A549 (cell line): ENCODE results near the gene GRK5. TPM values are rescaled to one million over a fixed set of nuclear protein-coding genes. Genes with fewer than 3 reads are reported as not detected.

Source experiments
- ATAC-seq, 2 experiments: fragments of 200-7000 bp in 1 of 2; fragments of >200 bp in 1 of 2; cut with Nextera tagmentation in 1 of 2; cut with Tn5 transposase in 1 of 2; 3 replicates each; pipeline versions ENCODE4 v1.8.0 to v1.9.1; 2018 to 2020; ENCODE audit warnings: mild to moderate bottlenecking in 1 of 2, moderate library complexity in 1 of 2
- CTCF ChIA-PET: fragments of 300-600 bp; sonication (Branson Sonifier 250); formaldehyde crosslinking; extraction: SDS; loops from one replicate; lab custom pipeline; 2021; ENCODE audit warnings: antibody characterized with exemption, inconsistent platforms; lab: Yijun Ruan, JAX
- POLR2A ChIA-PET: fragments of 350-600 bp; formaldehyde crosslinking; extraction: SDS; loops from one replicate; lab custom pipeline; 2021; ENCODE audit warnings: antibody characterized with exemption, inconsistent platforms; lab: Yijun Ruan, JAX
- DNase-seq, 2 experiments: peaks; one replicate each; pipeline versions ENCODE4 v3.0.0 to v3.0.0-alpha.2; 2011 to 2016; ENCODE audit warnings: low read depth in 1 of 2, low spot score in 1 of 2
- FAIRE-seq: peaks from 2 replicates; lab custom pipeline; 2011; peaks lifted over from hg19 to GRCh38; lab: Jason Lieb, UNC
- H3K27ac ChIP-seq, 2 experiments: fragments of >200 bp; sonication (Bioruptor Twin); formaldehyde crosslinking; 3 replicates each; pipeline ENCODE4 v1.5.1; 2016 to 2017
- H3K4me1 ChIP-seq: fragments of >200 bp; sonication (Bioruptor Twin); formaldehyde crosslinking; 3 replicates; pipeline ENCODE4 v1.6.1; 2016
- H3K4me2 ChIP-seq: fragments of >200 bp; sonication (Bioruptor Twin); formaldehyde crosslinking; 3 replicates; pipeline ENCODE4 v1.6.1; 2016
- H3K4me3 ChIP-seq: fragments of >200 bp; sonication (Bioruptor Twin); formaldehyde crosslinking; 3 replicates; pipeline ENCODE4 v1.5.1; 2016
- H3K9me3 ChIP-seq: fragments of >200 bp; sonication (Bioruptor Twin); formaldehyde crosslinking; 3 replicates; pipeline ENCODE4 v1.6.1; 2016
- CBX2 ChIP-seq: fragments of 200-600 bp; sonication (generic); IDR thresholded peaks from 2 replicates; pipeline ENCODE4 v1.6.1; 2016; ENCODE audit warnings: low read depth, mild to moderate bottlenecking, borderline replicate concordance
- CHD2 ChIP-seq: fragments of 150-350 bp; IDR thresholded peaks from 2 replicates; pipeline ENCODE4 v1.6.1; 2014; ENCODE audit warnings: low read length; ENCODE audit not compliant: partially characterized antibody
- CTCF ChIP-seq: fragments of >200 bp; sonication (Bioruptor Twin); formaldehyde crosslinking; IDR thresholded peaks from 3 replicates; pipeline ENCODE4 v1.5.1; 2016
- ELK1 ChIP-seq: fragments of 150-350 bp; IDR thresholded peaks from 2 replicates; pipeline ENCODE4 v1.6.1; 2014; ENCODE audit warnings: low read depth, mild to moderate bottlenecking, low read length
- ESRRA ChIP-seq: fragments of 150-350 bp; IDR thresholded peaks from 2 replicates; pipeline ENCODE4 v1.6.1; 2014; ENCODE audit warnings: mild to moderate bottlenecking, low read length, borderline replicate concordance
- FOSL2 ChIP-seq, 2 experiments: fragments of 450-650 bp in 1 of 2; fragments of >200 bp in 1 of 2; sonication (Bioruptor Twin) in 1 of 2; formaldehyde crosslinking; IDR thresholded peaks; 2 replicates each; pipeline versions ENCODE4 v1.5.0 to v1.6.1; 2016 to 2020; ENCODE audit warnings: mild to moderate bottlenecking in 1 of 2, moderate library complexity in 1 of 2
- HMGXB4 ChIP-seq: fragments of 250-450 bp; sonication (Bioruptor Pico); IDR thresholded peaks from 2 replicates; pipeline ENCODE4 v1.5.0; 2021; ENCODE audit warnings: mild to moderate bottlenecking, moderate library complexity, borderline replicate concordance
- JUN ChIP-seq, 2 experiments: fragments of >200 bp; sonication (Bioruptor Twin); formaldehyde crosslinking; IDR thresholded peaks; 2 replicates in 1 of 2; 3 replicates in 1 of 2; pipeline ENCODE4 v1.6.1; 2016 to 2017
- JUNB ChIP-seq: fragments of >200 bp; sonication (Bioruptor Twin); formaldehyde crosslinking; IDR thresholded peaks from 2 replicates; pipeline ENCODE4 v1.6.1; 2016
- KDM1A ChIP-seq: fragments of 200-600 bp; sonication (generic); IDR thresholded peaks from 2 replicates; pipeline ENCODE4 v1.6.1; 2016; ENCODE audit warnings: low read depth, mild to moderate bottlenecking
- NPAS2 ChIP-seq: fragments of 250-450 bp; sonication (Bioruptor Pico); IDR thresholded peaks from 2 replicates; pipeline ENCODE4 v1.8.0; 2022; ENCODE audit warnings: mild to moderate bottlenecking, moderate library complexity, borderline replicate concordance
- PBX3 ChIP-seq: IDR thresholded peaks from 2 replicates; pipeline ENCODE4 v1.6.1; 2012
- RAD21 ChIP-seq, 2 experiments: fragments of >200 bp in 1 of 2; sonication (Bioruptor Twin) in 1 of 2; formaldehyde crosslinking in 1 of 2; IDR thresholded peaks in 1 of 2; conservative IDR thresholded peaks in 1 of 2; 2 replicates in 1 of 2; 3 replicates in 1 of 2; pipeline ENCODE4 v1.6.1; 2012 to 2018; ENCODE audit warnings: inconsistent platforms in 1 of 2
- RARB ChIP-seq: fragments of 250-450 bp; sonication (Bioruptor Pico); IDR thresholded peaks from 2 replicates; pipeline ENCODE4 v1.8.0; 2021; ENCODE audit warnings: mild to moderate bottlenecking, moderate library complexity
- RNF2 ChIP-seq: fragments of 200-600 bp; sonication (generic); IDR thresholded peaks from 2 replicates; pipeline ENCODE4 v1.6.1; 2016; ENCODE audit warnings: low read depth, mild to moderate bottlenecking, antibody characterized with exemption, moderate library complexity, borderline replicate concordance
- whole genome bisulfite sequencing: methylation state at CpG from one replicate; pipeline ENCODE4 v1.1.6; 2017; ENCODE audit errors: missing lambda C conversion rate; 5-methylcytosine and 5-hydroxymethylcytosine counted together
- polyA plus RNA-seq, 4 experiments: library from polyadenylated mRNA; depleted of rRNA in 3 of 4; stranded (reverse); fragments of >200 nt; fragmentation: RNase III in 1 of 4; extraction: RNeasy Plus Mini Kit Qiagen cat#74134 plus additional on column Dnase treatment in 1 of 4; gene quantifications; 2 replicates in 3 of 4; 3 replicates in 1 of 4; pipeline ENCODE4 v1.2.3, GENCODE V29; 2011 to 2017

GRK5 gene
- polyA plus RNA-seq, 2 of the 4 experiments (the other 2 are of a cell fraction): 5.0 to 7.9 TPM

GRCh38 chr10:119374236-119374635, 166.9 kb downstream of the GRK5 start (continued):
- TF ChIP-seq ELK1 (no peak), CBX2 (no peak)
- TF ChIP-seq, all 56 proteins: peak for 0

- Histone ChIP-seq H3K9me3 (no peaks in the 10 kb centered on the region), H3K4me3 (no peak overlapping the region), H3K27ac (no peak overlapping the region), H3K4me2 (no peak overlapping the region), H3K4me1 (no peaks in the 10 kb centered on the region)
- no peak for FAIRE-seq
- WGBS: 87% methylated on average over 6 of the region's 7 CpGs
- no peak for ATAC-seq
- DNase-seq: no peak
- ChIA-PET CTCF (interaction anchor here (0.6 to 1.5 kb wide), 3 partner anchors 11 to 357 kb away, joined by 3 to 4 read pairs (median 3); no protein-coding TSS in a partner anchor), POLR2A (no interaction called here)
- TF ChIP-seq FOSL2 (IDR thresholded peaks at IDR 0.05) (no peak), FOSL2 (CRISPR knock-in tag; IDR thresholded peaks at IDR 0.05) (no peak), PBX3 (no peak), CTCF (no peak), NPAS2 (CRISPR knock-in tag) (no peak), RAD21 (conservative IDR thresholded peaks at IDR 0.05 in 1 of 2, IDR thresholded peaks at IDR 0.05 in 1 of 2) (no peak), RARB (CRISPR knock-in tag) (no peak), ESRRA (no peak), HMGXB4 (no peak), JUNB (no peak), KDM1A (no peak), RNF2 (no peak)
These were observed 168.4 kb downstream of the GRK5 start for GRCh38 chr10:119375574-119376272.

GRCh38 chr10:119377451-119377957, 170.1 kb downstream of the GRK5 start:
- no peak for DNase-seq
- no peak overlapping the region for H3K27ac ChIP-seq
- H3K9me3 ChIP-seq: no peaks in the 10 kb centered on the region
- ChIA-PET POLR2A (no interaction called here), CTCF (no interaction called here)
- H3K4me2 ChIP-seq: no peak overlapping the region
- FAIRE-seq: no peak
- WGBS: 76% methylated on average over 4 of the region's 4 CpGs
- no peak for ATAC-seq
- H3K4me3 ChIP-seq: no peak overlapping the region
- H3K4me1 ChIP-seq: no peaks in the 10 kb centered on the region
- TF ChIP-seq JUN (IDR thresholded peaks at IDR 0.05) (no peak), CHD2 (no peak)
